DMS153 treated with DMSO at 0.1 percent for 48 hours (cell line): ENCODE measurements around the gene EOLA1.
"Not testable (repeated sequence)": the region's sequence is repeated elsewhere in the genome, so short reads cannot be mapped to it uniquely, and the experiment has no call there.

Source experiments
- DNase-seq: peaks from one replicate; lab custom pipeline; 2025; ENCODE audit not compliant: unreplicated experiment; lab: John Stamatoyannopoulos, UW

Gene EOLA1

GRCh38 chrX:149513825-149514428 lies 26.9 kb upstream of the EOLA1 start:
- no peak for DNase-seq

- DNase-seq, result no peak
Measured at GRCh38 chrX:149515954-149516602, 24.7 kb upstream of the EOLA1 start.

- DNase-seq, result no peak
Measured at GRCh38 chrX:149516604-149517003, 24.2 kb upstream of the EOLA1 start.

GRCh38 chrX:149517308-149517707 lies 23.5 kb upstream of the EOLA1 start:
- DNase-seq, result no peak

- no peak for DNase-seq
Measured at GRCh38 chrX:149518236-149518635, 22.6 kb upstream of the EOLA1 start.

- DNase-seq, result not testable (repeated sequence)
Measured at GRCh38 chrX:149520636-149521277, 20.1 kb upstream of the EOLA1 start.

- no peak for DNase-seq
Measured at GRCh38 chrX:149521438-149521837, 19.4 kb upstream of the EOLA1 start.

- DNase-seq, result no peak
Measured at GRCh38 chrX:149522916-149523315, 17.9 kb upstream of the EOLA1 start.

- peak; percentile 19 for DNase-seq
Measured at GRCh38 chrX:149525389-149525788, 15.4 kb upstream of the EOLA1 start.

- not testable (repeated sequence) for DNase-seq
Measured at GRCh38 chrX:149525903-149526302, 14.9 kb upstream of the EOLA1 start.

- not testable (repeated sequence) for DNase-seq
Measured at GRCh38 chrX:149526318-149527033, 14.3 kb upstream of the EOLA1 start.

- DNase-seq, result peak; percentile 23
Measured at GRCh38 chrX:149527705-149528104, 13.1 kb upstream of the EOLA1 start.

GRCh38 chrX:149528381-149528780 lies 12.4 kb upstream of the EOLA1 start:
- no peak for DNase-seq

GRCh38 chrX:149531599-149531998 lies 9.2 kb upstream of the EOLA1 start:
- no peak for DNase-seq

- not testable (repeated sequence) for DNase-seq
Measured at GRCh38 chrX:149532868-149533267, 7.9 kb upstream of the EOLA1 start.

GRCh38 chrX:149533999-149534398 lies 6.8 kb upstream of the EOLA1 start:
- not testable (repeated sequence) for DNase-seq

GRCh38 chrX:149534926-149535602 lies 5.7 kb upstream of the EOLA1 start:
- not testable (repeated sequence) for DNase-seq

- not testable (repeated sequence) for DNase-seq
Measured at GRCh38 chrX:149537474-149537873, 3.3 kb upstream of the EOLA1 start.

- peak; percentile 97 for DNase-seq
Measured at GRCh38 chrX:149539283-149540130, 1.3 kb upstream of the EOLA1 start.

- DNase-seq, result peak; percentile 85
Measured at GRCh38 chrX:149540131-149540620, 636 bp upstream of the EOLA1 start.
